Midbrain (tissue), 1 donor: Measurements from ENCODE around the gene FKBP1B.
"Not testable (repeated sequence)": the region's sequence is repeated elsewhere in the genome, so short reads cannot be mapped to it uniquely, and the experiment has no call there.

ENCODE experiments used
- DNase-seq: peaks from one replicate; lab custom pipeline; 2025; lab: John Stamatoyannopoulos, UW

FKBP1B gene

GRCh38 chr2:24049485-24050021 is at the start of gene FKBP1B:
TSS of gene FKBP1B (plus strand) at chr2:24049741. CDS start at chr2:24049850, 109 bp downstream.
- no peak for DNase-seq

- no peak for DNase-seq
These were observed 41.8 kb upstream of the FKBP1B start for GRCh38 chr2:24007693-24008092.

GRCh38 chr2:24008672-24009366 is 40.7 kb upstream of the FKBP1B start:
- no peak for DNase-seq

GRCh38 chr2:24009367-24009679 is 40.2 kb upstream of the FKBP1B start:
- no peak for DNase-seq

GRCh38 chr2:24009680-24010476 is 39.7 kb upstream of the FKBP1B start, which contains the start of gene MFSD2B:
TSS of gene MFSD2B (plus strand) at chr2:24010085. CDS start at chr2:24010097, 12 bp downstream.
- no peak for DNase-seq

GRCh38 chr2:24010477-24011249 is 38.9 kb upstream of the FKBP1B start:
- DNase-seq, result no peak

GRCh38 chr2:24011250-24012104 is 38.1 kb upstream of the FKBP1B start:
- no peak for DNase-seq

- no peak for DNase-seq
These were observed 36.9 kb upstream of the FKBP1B start for GRCh38 chr2:24012521-24013188.

GRCh38 chr2:24014902-24015301 is 34.6 kb upstream of the FKBP1B start:
- DNase-seq, result not testable (repeated sequence)

GRCh38 chr2:24015562-24016375 is 33.8 kb upstream of the FKBP1B start:
- DNase-seq, result no peak

GRCh38 chr2:24016376-24016761 is 33.2 kb upstream of the FKBP1B start:
- DNase-seq, result no peak

- DNase-seq, result no peak
These were observed 32.5 kb upstream of the FKBP1B start for GRCh38 chr2:24016853-24017703.

- DNase-seq, result no peak
These were observed 31.8 kb upstream of the FKBP1B start for GRCh38 chr2:24017711-24018110.

GRCh38 chr2:24018241-24018640 is 31.3 kb upstream of the FKBP1B start:
- DNase-seq, result no peak

GRCh38 chr2:24019729-24020128 is 29.8 kb upstream of the FKBP1B start:
- no peak for DNase-seq

- DNase-seq, result no peak
These were observed 29.3 kb upstream of the FKBP1B start for GRCh38 chr2:24020244-24020643.

GRCh38 chr2:24021122-24021998 is 28.2 kb upstream of the FKBP1B start:
- DNase-seq, result no peak
